ENCODE results near the gene NUDT16L1.

DNA sequence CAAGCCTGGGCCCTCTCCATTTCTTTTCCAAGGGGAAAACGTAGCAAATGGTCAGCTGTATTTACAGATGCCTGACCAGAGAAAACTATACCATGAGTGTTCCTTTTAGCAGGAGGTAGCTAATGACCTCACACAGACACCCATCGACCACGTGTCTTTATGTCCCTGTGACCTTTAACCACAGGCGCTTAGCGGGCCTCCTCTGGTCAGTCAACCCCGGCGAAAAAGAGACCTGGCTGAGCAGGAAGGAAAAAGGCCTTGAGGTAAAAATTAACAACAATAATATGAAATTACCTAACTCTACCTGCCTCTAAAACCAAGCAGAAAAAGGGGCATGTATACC lies 9.1 kb downstream of the NUDT16L1 start:
- TF ChIP-seq ZNF552 (CRISPR knock-in tag; IDR thresholded peaks at IDR 0.05; ENCODE audit: borderline replicate concordance) = no peak
- no peak for TF ChIP-seq ZNF121 (CRISPR knock-in tag; IDR thresholded peaks at IDR 0.05)
- TF ChIP-seq MAZ (IDR thresholded peaks at IDR 0.05; ENCODE audit: borderline replicate concordance, low read depth, low read length) = no peak
- no peak for TF ChIP-seq MAZ (CRISPR knock-in tag; IDR thresholded peaks at IDR 0.05; ENCODE audit: low read depth)
- TF ChIP-seq ZNF263 (CRISPR knock-in tag; IDR thresholded peaks at IDR 0.05) = no peak
- TF ChIP-seq, protein P1, sequence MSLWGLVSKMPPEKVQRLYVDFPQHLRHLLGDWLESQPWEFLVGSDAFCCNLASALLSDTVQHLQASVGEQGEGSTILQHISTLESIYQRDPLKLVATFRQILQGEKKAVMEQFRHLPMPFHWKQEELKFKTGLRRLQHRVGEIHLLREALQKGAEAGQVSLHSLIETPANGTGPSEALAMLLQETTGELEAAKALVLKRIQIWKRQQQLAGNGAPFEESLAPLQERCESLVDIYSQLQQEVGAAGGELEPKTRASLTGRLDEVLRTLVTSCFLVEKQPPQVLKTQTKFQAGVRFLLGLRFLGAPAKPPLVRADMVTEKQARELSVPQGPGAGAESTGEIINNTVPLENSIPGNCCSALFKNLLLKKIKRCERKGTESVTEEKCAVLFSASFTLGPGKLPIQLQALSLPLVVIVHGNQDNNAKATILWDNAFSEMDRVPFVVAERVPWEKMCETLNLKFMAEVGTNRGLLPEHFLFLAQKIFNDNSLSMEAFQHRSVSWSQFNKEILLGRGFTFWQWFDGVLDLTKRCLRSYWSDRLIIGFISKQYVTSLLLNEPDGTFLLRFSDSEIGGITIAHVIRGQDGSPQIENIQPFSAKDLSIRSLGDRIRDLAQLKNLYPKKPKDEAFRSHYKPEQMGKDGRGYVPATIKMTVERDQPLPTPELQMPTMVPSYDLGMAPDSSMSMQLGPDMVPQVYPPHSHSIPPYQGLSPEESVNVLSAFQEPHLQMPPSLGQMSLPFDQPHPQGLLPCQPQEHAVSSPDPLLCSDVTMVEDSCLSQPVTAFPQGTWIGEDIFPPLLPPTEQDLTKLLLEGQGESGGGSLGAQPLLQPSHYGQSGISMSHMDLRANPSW (CRISPR knock-in tag; IDR thresholded peaks at IDR 0.05; ENCODE audit: borderline replicate concordance) = no peak
- TF ChIP-seq SAFB2 (CRISPR knock-in tag; IDR thresholded peaks at IDR 0.05; ENCODE audit: borderline replicate concordance, low read depth) = no peak
- TF ChIP-seq ZFP36 (IDR thresholded peaks at IDR 0.05; ENCODE audit: borderline replicate concordance, low read depth, low read length, partially characterized antibody) = no peak
- TF ChIP-seq, protein P2, sequence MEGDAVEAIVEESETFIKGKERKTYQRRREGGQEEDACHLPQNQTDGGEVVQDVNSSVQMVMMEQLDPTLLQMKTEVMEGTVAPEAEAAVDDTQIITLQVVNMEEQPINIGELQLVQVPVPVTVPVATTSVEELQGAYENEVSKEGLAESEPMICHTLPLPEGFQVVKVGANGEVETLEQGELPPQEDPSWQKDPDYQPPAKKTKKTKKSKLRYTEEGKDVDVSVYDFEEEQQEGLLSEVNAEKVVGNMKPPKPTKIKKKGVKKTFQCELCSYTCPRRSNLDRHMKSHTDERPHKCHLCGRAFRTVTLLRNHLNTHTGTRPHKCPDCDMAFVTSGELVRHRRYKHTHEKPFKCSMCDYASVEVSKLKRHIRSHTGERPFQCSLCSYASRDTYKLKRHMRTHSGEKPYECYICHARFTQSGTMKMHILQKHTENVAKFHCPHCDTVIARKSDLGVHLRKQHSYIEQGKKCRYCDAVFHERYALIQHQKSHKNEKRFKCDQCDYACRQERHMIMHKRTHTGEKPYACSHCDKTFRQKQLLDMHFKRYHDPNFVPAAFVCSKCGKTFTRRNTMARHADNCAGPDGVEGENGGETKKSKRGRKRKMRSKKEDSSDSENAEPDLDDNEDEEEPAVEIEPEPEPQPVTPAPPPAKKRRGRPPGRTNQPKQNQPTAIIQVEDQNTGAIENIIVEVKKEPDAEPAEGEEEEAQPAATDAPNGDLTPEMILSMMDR (CRISPR knock-in tag; IDR thresholded peaks at IDR 0.05) = no peak
- TF ChIP-seq, protein P3, sequence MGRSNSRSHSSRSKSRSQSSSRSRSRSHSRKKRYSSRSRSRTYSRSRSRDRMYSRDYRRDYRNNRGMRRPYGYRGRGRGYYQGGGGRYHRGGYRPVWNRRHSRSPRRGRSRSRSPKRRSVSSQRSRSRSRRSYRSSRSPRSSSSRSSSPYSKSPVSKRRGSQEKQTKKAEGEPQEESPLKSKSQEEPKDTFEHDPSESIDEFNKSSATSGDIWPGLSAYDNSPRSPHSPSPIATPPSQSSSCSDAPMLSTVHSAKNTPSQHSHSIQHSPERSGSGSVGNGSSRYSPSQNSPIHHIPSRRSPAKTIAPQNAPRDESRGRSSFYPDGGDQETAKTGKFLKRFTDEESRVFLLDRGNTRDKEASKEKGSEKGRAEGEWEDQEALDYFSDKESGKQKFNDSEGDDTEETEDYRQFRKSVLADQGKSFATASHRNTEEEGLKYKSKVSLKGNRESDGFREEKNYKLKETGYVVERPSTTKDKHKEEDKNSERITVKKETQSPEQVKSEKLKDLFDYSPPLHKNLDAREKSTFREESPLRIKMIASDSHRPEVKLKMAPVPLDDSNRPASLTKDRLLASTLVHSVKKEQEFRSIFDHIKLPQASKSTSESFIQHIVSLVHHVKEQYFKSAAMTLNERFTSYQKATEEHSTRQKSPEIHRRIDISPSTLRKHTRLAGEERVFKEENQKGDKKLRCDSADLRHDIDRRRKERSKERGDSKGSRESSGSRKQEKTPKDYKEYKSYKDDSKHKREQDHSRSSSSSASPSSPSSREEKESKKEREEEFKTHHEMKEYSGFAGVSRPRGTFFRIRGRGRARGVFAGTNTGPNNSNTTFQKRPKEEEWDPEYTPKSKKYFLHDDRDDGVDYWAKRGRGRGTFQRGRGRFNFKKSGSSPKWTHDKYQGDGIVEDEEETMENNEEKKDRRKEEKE (IDR thresholded peaks at IDR 0.05) = no peak
- no peak for TF ChIP-seq EZH2 (conservative IDR thresholded peaks at IDR 0.05; ENCODE audit: low read depth, low read length)
- TF ChIP-seq U2AF1 (optimal IDR thresholded peaks at IDR 0.05; ENCODE audit: low read depth, low read length) = no peak
- TF ChIP-seq, protein P4, sequence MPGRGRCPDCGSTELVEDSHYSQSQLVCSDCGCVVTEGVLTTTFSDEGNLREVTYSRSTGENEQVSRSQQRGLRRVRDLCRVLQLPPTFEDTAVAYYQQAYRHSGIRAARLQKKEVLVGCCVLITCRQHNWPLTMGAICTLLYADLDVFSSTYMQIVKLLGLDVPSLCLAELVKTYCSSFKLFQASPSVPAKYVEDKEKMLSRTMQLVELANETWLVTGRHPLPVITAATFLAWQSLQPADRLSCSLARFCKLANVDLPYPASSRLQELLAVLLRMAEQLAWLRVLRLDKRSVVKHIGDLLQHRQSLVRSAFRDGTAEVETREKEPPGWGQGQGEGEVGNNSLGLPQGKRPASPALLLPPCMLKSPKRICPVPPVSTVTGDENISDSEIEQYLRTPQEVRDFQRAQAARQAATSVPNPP (CRISPR knock-in tag; IDR thresholded peaks at IDR 0.05) = no peak

All from HepG2 (cell line).